ENCODE measurements around the gene LDLRAD4.

Gene LDLRAD4

DNA sequence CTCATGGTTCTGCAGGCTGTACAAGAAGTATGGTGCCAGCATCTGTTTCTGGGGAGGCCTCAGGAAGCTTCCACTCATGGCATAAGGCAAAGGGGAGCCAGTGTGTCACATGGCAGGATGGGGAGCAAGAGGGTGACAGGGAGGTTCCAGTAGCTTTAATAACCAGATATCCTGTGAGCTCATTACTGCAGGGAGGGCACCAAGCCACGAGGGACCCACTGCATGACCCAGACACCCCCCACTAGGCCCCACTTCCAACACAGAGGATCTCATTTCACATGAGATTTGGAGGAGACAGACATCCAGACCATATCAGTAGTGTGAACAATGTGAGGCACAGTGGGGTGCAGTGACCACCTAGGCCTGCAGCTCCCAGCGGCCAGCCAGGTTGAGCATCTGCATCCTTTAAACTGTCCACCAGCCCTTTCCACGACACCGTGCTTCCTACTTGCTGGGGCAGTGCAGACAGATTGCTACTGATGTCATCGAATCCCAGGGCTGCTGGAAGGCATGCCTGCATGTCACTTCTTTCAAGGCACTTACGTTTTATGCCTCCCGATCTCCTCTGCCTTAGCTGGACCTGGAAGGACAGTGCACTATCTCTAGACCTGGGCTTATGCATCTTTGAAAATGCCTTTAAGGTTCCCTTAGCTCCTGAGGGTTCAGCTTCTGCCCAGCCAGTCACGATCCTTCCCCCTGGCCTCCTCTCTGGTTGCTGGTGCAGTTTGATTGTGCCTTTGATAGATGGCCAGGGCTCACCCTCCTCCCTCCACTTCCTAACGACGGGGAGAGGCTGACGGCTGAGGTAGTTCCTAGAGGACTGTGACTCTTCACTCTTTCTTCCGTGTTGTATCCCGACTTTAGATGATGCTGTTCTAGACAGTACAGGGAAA lies 333.5 kb downstream of the LDLRAD4 start:
- no peak for DNase-seq (ENCODE audit: low spot score)

- DNase-seq (ENCODE audit: low spot score): no peak
Measured at GRCh38 chr18:13553449-13553848, 334.9 kb downstream of the LDLRAD4 start.

DNA sequence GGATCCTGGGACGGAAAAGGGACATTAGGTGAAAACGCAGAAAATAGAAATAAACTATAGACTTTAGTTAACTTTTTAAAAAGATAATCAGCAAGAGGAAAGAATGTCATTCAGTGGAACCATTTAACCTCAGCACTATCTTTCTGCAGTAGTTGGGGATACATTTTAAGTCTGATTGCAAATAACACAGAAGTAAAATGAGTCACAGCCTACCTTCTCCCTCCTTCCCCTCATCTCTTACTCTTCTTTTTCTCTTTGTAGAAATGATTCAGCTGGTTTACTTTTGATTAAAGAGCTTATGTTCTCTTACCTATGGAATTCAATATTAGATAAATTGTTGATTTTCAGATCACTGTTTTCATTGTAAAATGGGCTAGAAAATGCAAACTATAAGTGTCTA lies 336.6 kb downstream of the LDLRAD4 start:
- no peak for DNase-seq (ENCODE audit: low spot score)

GRCh38 chr18:13555865-13556264 lies 337.3 kb downstream of the LDLRAD4 start:
- DNase-seq (ENCODE audit: low spot score): no peak

DNA sequence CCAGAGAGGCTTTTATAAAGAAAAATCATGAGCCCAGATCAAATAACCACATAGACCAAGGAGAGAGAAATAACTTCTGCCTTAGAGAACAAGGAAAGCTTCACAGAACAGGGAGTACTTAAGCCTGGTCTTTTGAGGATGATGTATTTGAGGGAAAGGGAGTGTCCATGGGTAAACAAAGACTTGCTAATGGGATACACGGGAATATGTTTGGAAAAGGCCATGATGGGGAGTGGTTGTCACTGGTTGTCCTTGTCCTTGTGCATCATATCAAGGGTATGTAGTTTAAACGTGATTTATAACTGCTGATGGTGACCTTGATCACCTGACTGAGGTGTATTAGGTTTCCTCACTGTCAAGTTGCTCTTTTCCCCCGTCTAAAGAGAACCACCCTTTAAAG lies 337.9 kb downstream of the LDLRAD4 start:
- DNase-seq (ENCODE audit: low spot score): no peak

- peak; percentile 40 for DNase-seq (ENCODE audit: low spot score)
Measured at GRCh38 chr18:13558124-13558523, 339.6 kb downstream of the LDLRAD4 start.

- no peak for DNase-seq (ENCODE audit: low spot score)
Measured at GRCh38 chr18:13558790-13559189, 340.2 kb downstream of the LDLRAD4 start.

DNA sequence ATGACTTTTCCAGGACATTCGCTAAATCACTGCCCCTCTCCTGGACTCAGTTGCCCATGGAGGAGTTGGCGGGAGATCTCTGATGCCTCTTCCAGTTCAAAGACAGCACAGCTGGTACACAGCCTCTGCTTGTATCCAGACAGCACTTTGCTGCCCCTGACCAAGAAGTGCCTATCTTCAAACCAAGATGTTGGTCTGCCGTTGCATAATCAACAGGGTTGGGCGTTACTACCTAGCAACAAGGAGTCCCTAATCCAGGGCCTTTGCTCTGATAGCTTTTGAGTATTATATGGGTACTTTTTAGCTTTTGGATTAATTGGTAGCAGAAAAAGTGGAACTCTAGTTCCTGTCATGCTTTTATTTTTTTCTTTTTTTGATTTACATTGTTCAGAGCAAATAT lies 341.2 kb downstream of the LDLRAD4 start:
- DNase-seq (ENCODE audit: low spot score): no peak

DNA sequence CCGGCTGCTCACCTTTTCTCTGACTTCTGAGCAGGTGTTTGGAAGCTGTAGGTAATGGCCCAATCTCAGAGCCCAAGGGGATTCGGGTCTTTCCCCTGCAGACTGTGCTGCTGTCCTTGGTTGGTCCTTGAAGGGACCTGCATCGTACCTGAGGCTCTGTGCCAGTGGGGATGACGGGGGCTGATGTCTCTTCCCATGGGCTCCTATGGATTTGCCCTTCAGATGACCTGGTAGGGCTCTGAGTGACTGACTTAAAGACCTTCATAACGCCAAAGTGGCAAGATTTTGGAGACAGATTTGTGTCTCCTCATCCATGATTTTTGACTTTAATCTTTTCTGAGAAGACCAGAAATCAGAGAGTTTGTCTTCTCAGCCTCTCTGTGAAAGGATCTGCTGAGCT lies 341.7 kb downstream of the LDLRAD4 start:
- DNase-seq (ENCODE audit: low spot score): no peak

DNA sequence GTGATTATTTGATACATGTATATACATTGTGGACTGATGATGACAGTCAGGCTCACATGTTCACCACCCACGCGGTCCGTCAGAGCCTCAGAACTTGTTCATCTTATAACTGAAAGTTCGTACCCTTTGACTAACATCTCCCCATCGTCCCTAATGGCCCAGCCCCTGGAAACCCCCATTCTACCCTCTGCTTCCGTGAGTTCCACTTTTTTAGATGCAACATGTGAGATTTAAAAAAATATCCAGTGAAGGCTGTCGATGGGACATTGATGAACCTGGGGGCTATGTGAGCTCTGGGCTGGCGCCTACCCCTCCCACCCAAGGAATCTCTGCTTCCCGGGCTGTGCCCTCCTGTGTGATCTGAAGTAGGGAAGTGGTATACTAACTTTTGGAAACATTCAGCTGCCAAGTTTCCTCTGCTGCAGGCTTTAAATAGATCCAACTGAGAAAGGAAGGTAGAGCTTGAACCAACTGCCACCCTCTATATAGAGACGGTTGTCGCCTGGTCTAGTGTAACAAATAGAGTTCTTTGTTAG lies 344.0 kb downstream of the LDLRAD4 start:
- DNase-seq (ENCODE audit: low spot score): no peak

DNA sequence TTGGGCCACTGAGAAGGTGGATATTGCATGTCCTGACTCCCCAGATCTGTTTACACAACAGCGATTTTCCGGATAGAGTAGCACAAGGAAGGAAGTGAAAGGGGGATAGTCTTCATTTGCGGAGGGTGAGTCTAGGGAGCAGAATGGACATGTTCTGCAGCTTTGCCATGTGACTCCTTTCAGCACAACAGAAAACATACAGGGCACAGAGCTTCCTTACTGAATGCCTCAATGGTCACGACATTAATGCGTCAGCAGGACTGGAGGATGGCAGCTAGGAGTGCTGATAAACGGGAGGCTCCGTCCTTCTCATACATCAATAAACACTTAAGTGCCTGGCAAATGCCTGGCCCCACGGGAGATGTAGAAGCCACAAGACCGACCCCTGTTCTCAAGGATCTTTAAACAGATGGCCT lies 344.8 kb downstream of the LDLRAD4 start:
- DNase-seq (ENCODE audit: low spot score): no peak

- no peak for DNase-seq (ENCODE audit: low spot score)
Measured at GRCh38 chr18:13564579-13564978, 346.0 kb downstream of the LDLRAD4 start.

- DNase-seq (ENCODE audit: low spot score): no peak
Measured at GRCh38 chr18:13565228-13565627, 346.7 kb downstream of the LDLRAD4 start.

GRCh38 chr18:13566941-13567746 lies 348.6 kb downstream of the LDLRAD4 start:
- DNase-seq (ENCODE audit: low spot score): no peak

DNA sequence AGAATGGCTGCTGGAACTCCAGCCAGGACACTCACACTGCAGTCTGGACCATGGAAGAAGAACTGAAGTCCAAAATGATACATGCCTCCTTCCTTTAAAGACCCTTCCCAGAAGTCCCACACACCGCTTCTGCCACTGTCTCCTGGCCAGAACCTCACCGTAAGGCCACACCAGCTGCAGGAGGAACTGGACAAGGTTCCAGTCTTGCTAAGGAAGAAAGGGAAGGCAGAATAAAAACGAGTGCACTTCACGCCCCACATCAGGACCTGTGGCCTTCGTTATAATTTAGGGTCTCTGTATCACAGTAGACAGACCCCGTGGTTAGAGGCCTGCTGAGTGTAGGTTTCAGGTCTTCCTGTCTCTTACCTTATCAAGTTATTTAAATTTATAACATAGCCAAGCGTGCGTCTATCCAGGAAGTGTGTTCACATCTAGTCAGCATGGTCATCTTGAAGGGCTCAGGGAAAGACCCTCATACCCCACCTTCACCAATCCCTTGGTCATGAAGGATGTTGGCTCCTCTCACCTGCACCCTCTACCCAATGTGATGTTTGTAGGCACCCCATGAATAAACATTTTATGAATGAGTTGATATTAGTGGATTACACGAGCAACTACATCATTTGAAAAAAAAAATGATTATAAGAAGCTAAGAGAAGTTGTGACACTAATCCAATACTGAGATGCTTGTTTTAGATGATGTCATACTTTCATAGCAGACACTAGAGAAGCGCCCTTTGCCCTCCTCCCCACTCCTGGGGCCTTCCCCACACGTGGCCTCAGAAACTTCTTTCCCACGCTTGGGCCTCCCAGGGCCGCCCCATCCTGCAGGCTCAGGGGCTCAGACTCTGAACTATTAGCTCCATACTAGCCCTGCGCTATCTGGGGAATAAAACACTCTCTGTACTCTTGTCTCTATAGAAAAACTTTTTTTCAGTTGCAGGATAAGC lies 350.2 kb downstream of the LDLRAD4 start:
- DNase-seq (ENCODE audit: low spot score): no peak

DNA sequence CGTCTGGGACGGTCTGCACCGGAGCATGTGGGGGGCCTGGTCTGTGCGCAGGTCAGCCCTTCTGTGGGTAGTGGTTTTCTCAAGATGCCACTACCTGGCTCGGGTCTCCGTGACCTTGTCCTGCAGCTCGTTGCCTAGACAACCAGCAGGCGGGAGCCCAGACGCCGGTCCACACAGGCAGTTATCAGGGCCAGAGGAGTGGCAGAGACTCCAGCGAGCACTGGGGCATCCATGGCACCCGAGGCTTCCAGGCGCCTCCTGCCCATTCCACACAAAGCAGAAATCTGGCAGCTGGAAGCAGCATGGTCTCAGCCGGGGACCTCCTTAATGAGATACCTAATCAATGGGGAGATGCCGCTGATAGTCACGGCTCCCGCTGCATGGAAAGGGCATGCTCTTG lies 351.7 kb downstream of the LDLRAD4 start:
- no peak for DNase-seq (ENCODE audit: low spot score)

GRCh38 chr18:13570856-13571495 lies 352.4 kb downstream of the LDLRAD4 start:
- no peak for DNase-seq (ENCODE audit: low spot score)

DNA sequence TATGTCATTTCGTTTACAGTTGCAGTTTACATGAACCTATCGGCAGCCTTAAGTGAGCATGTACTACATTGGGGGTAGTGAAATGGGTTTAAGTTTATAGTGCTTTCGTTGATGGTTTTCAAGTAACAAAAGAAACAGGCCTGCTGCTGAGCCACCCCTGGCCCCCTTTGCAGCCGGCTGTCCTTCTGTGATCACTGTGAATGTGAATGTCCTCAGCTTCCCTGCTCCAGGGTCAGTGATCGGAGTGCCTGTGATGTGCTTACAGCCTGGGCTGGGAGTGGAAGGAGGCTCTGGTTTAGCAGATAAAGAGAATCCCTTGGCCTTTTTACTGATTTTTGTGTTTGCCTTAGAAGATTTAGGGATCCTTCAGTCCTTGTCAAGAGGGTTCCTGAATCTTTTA lies 353.6 kb downstream of the LDLRAD4 start:
- DNase-seq (ENCODE audit: low spot score): no peak

DNA sequence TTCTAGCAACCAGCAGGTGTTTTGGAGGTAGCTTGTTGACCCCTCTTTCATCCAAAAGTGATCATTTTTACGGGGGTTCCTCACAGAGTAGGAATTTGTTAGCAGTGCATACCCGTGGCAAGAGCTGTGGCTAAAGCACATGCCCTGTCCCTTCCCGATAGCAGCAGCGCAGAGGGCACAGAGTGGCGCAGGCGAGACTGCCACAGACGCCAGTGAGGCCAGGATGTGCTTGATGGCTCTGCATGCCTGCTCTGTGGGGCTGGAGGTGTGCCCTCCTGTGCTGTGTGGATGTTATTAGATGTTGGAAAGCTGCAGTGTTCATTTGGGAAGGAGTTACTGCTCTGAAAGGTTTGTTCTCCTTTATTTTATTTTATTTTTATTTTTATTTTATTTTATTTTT lies 354.2 kb downstream of the LDLRAD4 start:
- no peak for DNase-seq (ENCODE audit: low spot score)

DNA sequence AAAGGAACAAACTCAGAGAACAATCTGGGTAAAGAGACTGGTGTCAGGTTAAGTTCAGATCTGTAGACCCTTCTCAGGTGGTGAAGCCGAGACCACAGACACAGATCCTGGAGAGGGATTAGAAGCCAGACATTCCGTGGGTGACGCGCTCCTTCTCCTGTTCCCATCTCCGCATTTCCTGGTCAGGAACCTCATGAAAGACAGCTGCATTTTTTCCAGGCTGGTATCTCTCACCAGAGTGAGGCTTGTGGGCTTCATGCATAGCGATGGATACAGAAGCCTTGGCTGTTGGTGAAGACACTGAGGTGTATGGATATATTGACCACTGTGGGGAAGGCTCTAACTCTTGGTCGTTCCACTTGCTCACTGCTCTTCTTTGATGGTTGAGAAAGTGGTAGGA lies 355.2 kb downstream of the LDLRAD4 start:
- no peak for DNase-seq (ENCODE audit: low spot score)

GRCh38 chr18:13574355-13574754 lies 355.8 kb downstream of the LDLRAD4 start:
- DNase-seq (ENCODE audit: low spot score): no peak

All from RKO (cell line).